ENCODE results near the gene IMPG2. TPM values are rescaled to one million over a fixed set of nuclear protein-coding genes. Genes with fewer than 3 reads are reported as not detected.
"Not testable (repeated sequence)": the region's sequence is repeated elsewhere in the genome, so short reads cannot be mapped to it uniquely, and the experiment has no call there.

Gene IMPG2
- 0.17 TPM in 1 of 2 replicates, not detected in the other for total RNA-seq (2014; rRNA removed; shearing (Covaris generic))

GRCh38 chr3:101320475-101320874 is at the start of gene IMPG2:
Gene IMPG2, minus strand, starts transcription at chr3:101320575. Its CDS starts 203 bp downstream, at chr3:101320372.
- no peak for DNase-seq (ENCODE audit: low spot score)

- no peak for DNase-seq (ENCODE audit: low spot score)
Measured at GRCh38 chr3:101362406-101362805, 42.0 kb upstream of the IMPG2 start.

GRCh38 chr3:101351829-101352228 is 31.5 kb upstream of the IMPG2 start:
- no peak for DNase-seq (ENCODE audit: low spot score)

- DNase-seq (ENCODE audit: low spot score): peak; percentile 28
Measured at GRCh38 chr3:101340591-101340990, 20.2 kb upstream of the IMPG2 start.

- no peak for DNase-seq (ENCODE audit: low spot score)
Measured at GRCh38 chr3:101333883-101334282, 13.5 kb upstream of the IMPG2 start.

- DNase-seq (ENCODE audit: low spot score): no peak
Measured at GRCh38 chr3:101329016-101329673, 8.8 kb upstream of the IMPG2 start.

- DNase-seq (ENCODE audit: low spot score): no peak
Measured at GRCh38 chr3:101325393-101326134, 5.2 kb upstream of the IMPG2 start.

GRCh38 chr3:101319531-101319930 is 844 bp downstream of the IMPG2 start:
- DNase-seq (ENCODE audit: low spot score): no peak

GRCh38 chr3:101312545-101312944 is 7.8 kb downstream of the IMPG2 start:
- no peak for DNase-seq (ENCODE audit: low spot score)

GRCh38 chr3:101311676-101312075 is 8.7 kb downstream of the IMPG2 start:
- DNase-seq (ENCODE audit: low spot score): no peak

GRCh38 chr3:101310978-101311375 is 9.4 kb downstream of the IMPG2 start:
- DNase-seq (ENCODE audit: low spot score): no peak

- DNase-seq (ENCODE audit: low spot score): not testable (repeated sequence)
Measured at GRCh38 chr3:101308147-101308772, 12.1 kb downstream of the IMPG2 start.

- no peak for DNase-seq (ENCODE audit: low spot score)
Measured at GRCh38 chr3:101303836-101304235, 16.5 kb downstream of the IMPG2 start.

GRCh38 chr3:101303089-101303731 is 17.2 kb downstream of the IMPG2 start:
- no peak for DNase-seq (ENCODE audit: low spot score)

- no peak for DNase-seq (ENCODE audit: low spot score)
Measured at GRCh38 chr3:101300073-101300472, 20.3 kb downstream of the IMPG2 start.

GRCh38 chr3:101292027-101292426 is 28.3 kb downstream of the IMPG2 start:
- DNase-seq (ENCODE audit: low spot score): no peak

GRCh38 chr3:101288294-101288693 is 32.1 kb downstream of the IMPG2 start:
- no peak for DNase-seq (ENCODE audit: low spot score)

- DNase-seq (ENCODE audit: low spot score): no peak
Measured at GRCh38 chr3:101284757-101285156, 35.6 kb downstream of the IMPG2 start.

- DNase-seq (ENCODE audit: low spot score): no peak
Measured at GRCh38 chr3:101281521-101282030, 38.8 kb downstream of the IMPG2 start.

- DNase-seq (ENCODE audit: low spot score): no peak
Measured at GRCh38 chr3:101279765-101280385, 40.5 kb downstream of the IMPG2 start.

GRCh38 chr3:101279162-101279561 is 41.2 kb downstream of the IMPG2 start:
- DNase-seq (ENCODE audit: low spot score): no peak

GRCh38 chr3:101278727-101279126 is 41.6 kb downstream of the IMPG2 start:
- DNase-seq (ENCODE audit: low spot score): no peak

Measured in A172 (cell line).